OCI-LY7 (cell line): Measurements from ENCODE around the gene GPR146. TPM values are rescaled to one million over a fixed set of nuclear protein-coding genes. Genes with fewer than 3 reads are reported as not detected.

Experiments
- BruUV-seq: library from RNA; stranded (reverse); fragments of 400-500 nt; replicated peaks from 2 replicates; lab custom pipeline; 2021; lab: Mats Ljungman, UMichigan
- CTCF ChIA-PET: fragments of 300-600 bp; sonication (Branson Sonifier 250); formaldehyde crosslinking; loops from one replicate; lab custom pipeline; 2022; ENCODE audit warnings: antibody characterized with exemption; ENCODE audit not compliant: unreplicated experiment; lab: Charles Lee
- POLR2A ChIA-PET: fragments of 300-600 bp; sonication (Branson Sonifier 250); formaldehyde crosslinking; loops from one replicate; lab custom pipeline; 2022; ENCODE audit warnings: antibody characterized with exemption; lab: Charles Lee
- DNase-seq: peaks from one replicate; pipeline ENCODE4 v3.0.0-alpha.2; 2015; ENCODE audit warnings: low spot score
- H2AFZ ChIP-seq: fragments of 200-600 bp; sonication (generic), shearing (Covaris generic); 2 replicates; pipeline ENCODE4 v1.6.1; 2014; ENCODE audit warnings: mild to moderate bottlenecking, antibody characterized with exemption, low read length, moderate library complexity
- H3K27ac ChIP-seq: fragments of 200-600 bp; sonication (generic); 2 replicates; pipeline ENCODE4 v1.5.1; 2014; ENCODE audit warnings: mixed run types, low read depth, mild to moderate bottlenecking, moderate library complexity, low read length, inconsistent platforms; ENCODE audit not compliant: poor library complexity, severe bottlenecking
- H3K36me3 ChIP-seq: fragments of 200-600 bp; sonication (generic); 2 replicates; pipeline ENCODE4 v1.6.1; 2014; ENCODE audit warnings: mild to moderate bottlenecking, antibody characterized with exemption, low read length, moderate library complexity, mixed read lengths; ENCODE audit not compliant: insufficient read depth
- H3K4me1 ChIP-seq: fragments of 200-600 bp; sonication (generic); 2 replicates; pipeline ENCODE4 v1.5.1; 2014; ENCODE audit warnings: mild to moderate bottlenecking, low read length; ENCODE audit not compliant: insufficient read depth, poor library complexity, severe bottlenecking
- H3K4me2 ChIP-seq: fragments of 200-600 bp; sonication (generic); 2 replicates; pipeline ENCODE4 v1.6.1; 2014; ENCODE audit warnings: mild to moderate bottlenecking, low read length
- H3K4me3 ChIP-seq: fragments of 200-600 bp; sonication (generic); 2 replicates; pipeline ENCODE4 v1.5.1; 2014; ENCODE audit warnings: mild to moderate bottlenecking, low read depth, low read length; ENCODE audit not compliant: poor library complexity, severe bottlenecking
- H3K79me2 ChIP-seq: fragments of 200-600 bp; sonication (generic); 2 replicates; pipeline ENCODE4 v1.6.1; 2016; ENCODE audit warnings: low read depth, mild to moderate bottlenecking, low read length, moderate library complexity, mixed read lengths; ENCODE audit not compliant: insufficient read depth
- H3K9me2 ChIP-seq: fragments of 200-600 bp; sonication (generic); 2 replicates; pipeline ENCODE4 v1.6.1; 2016; ENCODE audit warnings: mild to moderate bottlenecking, low read length, mixed read lengths; ENCODE audit not compliant: insufficient read depth
- H3K9me3 ChIP-seq: fragments of 200-600 bp; sonication (generic); 2 replicates; pipeline ENCODE4 v1.6.1; 2014; ENCODE audit warnings: mild to moderate bottlenecking, mixed run types, low read length, mixed read lengths
- H4K20me1 ChIP-seq: fragments of 200-600 bp; sonication (generic); 2 replicates; pipeline ENCODE4 v1.6.1; 2014; ENCODE audit warnings: mild to moderate bottlenecking, antibody characterized with exemption, low read length, moderate library complexity, mixed read lengths; ENCODE audit not compliant: insufficient read depth
- CTCF ChIP-seq: fragments of 200-600 bp; sonication (generic); conservative IDR thresholded peaks from 2 replicates; pipeline ENCODE4 v1.5.1; 2014; ENCODE audit warnings: mild to moderate bottlenecking, antibody characterized with exemption, low read length, moderate library complexity, mixed read lengths
- EZH2phosphoT487 ChIP-seq: fragments of 200-600 bp; sonication (generic); IDR thresholded peaks from 2 replicates; pipeline ENCODE4 v1.6.1; 2018; ENCODE audit warnings: low read depth, borderline replicate concordance, mild to moderate bottlenecking, mixed run types, antibody characterized with exemption, low read length, moderate library complexity, mixed read lengths
- intact Hi-C: fragments of 100-400 bp; cut with micrococcal nuclease; formaldehyde crosslinking; loops from one replicate; pipeline ENCODE4 v1.10.0; 2022; ENCODE audit not compliant: unreplicated experiment
- total RNA-seq, 2 experiments: library from RNA; depleted of rRNA in 1 of 2; stranded (reverse); fragments of >200 nt in 1 of 2; shearing (Covaris generic) in 1 of 2; gene quantifications; 2 replicates each; pipeline ENCODE4 v1.2.3, GENCODE V29; 2014 to 2022

GPR146 gene
- total RNA-seq, 2 experiments from 2014 or later = 0.95 to 3.3 TPM

- Histone ChIP-seq H3K9me3 (no peaks in the 10 kb centered on the region), H3K4me2 (no peak overlapping the region; the same call in 1 of the 2 replicates), H3K79me2 (no peaks in the 10 kb centered on the region), H3K36me3 (peaks cover 21% of the 10 kb centered on the region; the same call in 1 of the 2 replicates), H3K4me1 (peaks cover 40% of the 10 kb centered on the region), H3K27ac (no peak overlapping the region), H4K20me1 (no peaks in the 10 kb centered on the region), H3K4me3 (no peak overlapping the region), H3K9me2 (no peaks in the 10 kb centered on the region), H2AFZ (no peak overlapping the region)
- intact Hi-C loops = no loop called here
- POLR2A ChIA-PET = no interaction called here
- no TSS peak for BruUV-seq
- CTCF ChIA-PET = no interaction called here
- TF ChIP-seq CTCF = no peak
- TF ChIP-seq EZH2phosphoT487 = no peak
- no peak for DNase-seq
These were observed 48.8 kb upstream of the GPR146 start for GRCh38 chr7:995571-995970.

GRCh38 chr7:996079-996872, 48.1 kb upstream of the GPR146 start:
- no peaks in the 10 kb centered on the region for H3K79me2 ChIP-seq
- H3K4me3 ChIP-seq = no peak overlapping the region
- TF ChIP-seq CTCF (no peak), EZH2phosphoT487 (no peak)
- CTCF ChIA-PET = no interaction called here
- H3K36me3 ChIP-seq = peaks cover 25% of the 10 kb centered on the region; the same call in 1 of the 2 replicates
- H3K27ac ChIP-seq = no peak overlapping the region
- no TSS peak for BruUV-seq
- no peaks in the 10 kb centered on the region for H3K9me3 ChIP-seq
- no peaks in the 10 kb centered on the region for H3K9me2 ChIP-seq
- H3K4me1 ChIP-seq = peaks cover 46% of the 10 kb centered on the region
- POLR2A ChIA-PET = no interaction called here
- intact Hi-C loops = no loop called here
- H2AFZ ChIP-seq = no peak overlapping the region
- no peak overlapping the region for H3K4me2 ChIP-seq
- no peak for DNase-seq
- no peaks in the 10 kb centered on the region for H4K20me1 ChIP-seq
